HCT116 (cell line): ENCODE data around the gene ABHD18. TPM values are rescaled to one million over a fixed set of nuclear protein-coding genes. Genes with fewer than 3 reads are reported as not detected.
A peak's percentile ranks its signal among the peaks of the same experiment; 100 is the strongest.

Experiments used
- ATAC-seq: fragments of 200-7000 bp; cut with Tn5 transposase; 2 replicates; pipeline ENCODE4 v1.9.1; 2020; ENCODE audit warnings: mild to moderate bottlenecking, moderate library complexity
- BruUV-seq: library from RNA; stranded (reverse); fragments of 400-500 nt; replicated peaks from 2 replicates; lab custom pipeline; 2021; lab: Mats Ljungman, UMichigan
- CTCF ChIA-PET: fragments of 300-600 bp; sonication (Branson Sonifier 250); formaldehyde crosslinking; loops from one replicate; lab custom pipeline; 2021; ENCODE audit warnings: antibody characterized with exemption; lab: Charles Lee
- POLR2A ChIA-PET: fragments of 300-600, 350-600 bp; sonication (Branson Sonifier 250); formaldehyde crosslinking; loops from one replicate; lab custom pipeline; 2021; ENCODE audit warnings: antibody characterized with exemption; lab: Charles Lee
- RAD21 ChIA-PET, 2 experiments: fragments of 300-600 bp; sonication (Branson Sonifier 250); formaldehyde crosslinking; loops; one replicate each; lab custom pipeline; 2023; ENCODE audit warnings: low total read pairs in 2 of 2; ENCODE audit not compliant: uncharacterized antibody in 2 of 2, unreplicated experiment in 2 of 2, low non-redundant PET in 1 of 2; lab: Charles Lee
- DNase-seq: peaks from one replicate; pipeline ENCODE4 v3.0.0-alpha.2; 2010; ENCODE audit warnings: low read depth, low spot score
- H2AFZ ChIP-seq: fragments of 200-600 bp; shearing (Covaris generic), sonication (generic); 2 replicates; pipeline ENCODE4 v1.6.1; 2017; ENCODE audit warnings: low read depth, mixed run types, mixed read lengths, antibody characterized with exemption, low read length; ENCODE audit not compliant: poor library complexity, severe bottlenecking
- H3K27ac ChIP-seq: 2 replicates; pipeline ENCODE4 v1.5.1; 2012; ENCODE audit warnings: low read depth, low read length
- H3K27me3 ChIP-seq: fragments of 200-600 bp; sonication (generic); 2 replicates; pipeline ENCODE4 v1.6.1; 2016; ENCODE audit warnings: mixed run types, low read length, mixed read lengths; ENCODE audit not compliant: insufficient read depth
- H3K36me3 ChIP-seq, 2 experiments: fragments of 200-500 bp in 1 of 2; fragments of 200-600 bp in 1 of 2; sonication (Bioruptor generic) in 1 of 2; sonication (generic) in 1 of 2; 2 replicates each; pipeline versions ENCODE4 v1.5.1 to v1.6.1; 2014 to 2016; ENCODE audit warnings: low read length in 2 of 2, inconsistent platforms in 1 of 2, mixed read lengths in 1 of 2, mixed run types in 1 of 2; ENCODE audit not compliant: insufficient read depth in 2 of 2, control insufficient read depth in 1 of 2
- H3K4me1 ChIP-seq, 2 experiments: fragments of 200-600 bp in 1 of 2; sonication (generic) in 1 of 2; 2 replicates each; pipeline versions ENCODE4 v1.5.1 to v1.6.1; 2012 to 2017; ENCODE audit warnings: low read length in 2 of 2, inconsistent platforms in 1 of 2, mild to moderate bottlenecking in 1 of 2, mixed read lengths in 1 of 2, mixed run types in 1 of 2, moderate library complexity in 1 of 2; ENCODE audit not compliant: insufficient read depth in 2 of 2, control insufficient read depth in 1 of 2
- H3K4me2 ChIP-seq: fragments of 200-600 bp; sonication (generic); 2 replicates; pipeline ENCODE4 v1.6.1; 2017; ENCODE audit warnings: mixed run types, low read length, mixed read lengths
- H3K4me3 ChIP-seq, 2 experiments: fragments of 200-600 bp in 1 of 2; sonication (generic) in 1 of 2; replicated peaks in 1 of 2; 2 replicates each; pipeline ENCODE4 v1.5.1; 2011 to 2016; ENCODE audit warnings: low read length in 2 of 2, control low read depth in 1 of 2, low read depth in 1 of 2, mild to moderate bottlenecking in 1 of 2, mixed read lengths in 1 of 2, mixed run types in 1 of 2
- H3K79me2 ChIP-seq: fragments of 200-600 bp; sonication (generic); 2 replicates; pipeline ENCODE4 v1.6.1; 2017; ENCODE audit warnings: mild to moderate bottlenecking, mixed run types, low read length, moderate library complexity, mixed read lengths; ENCODE audit not compliant: insufficient read depth
- H3K9ac ChIP-seq: fragments of 200-600 bp; sonication (generic); 2 replicates; pipeline ENCODE4 v1.6.1; 2016; ENCODE audit warnings: low read length, mixed read lengths
- H3K9me2 ChIP-seq: fragments of 200-600 bp; sonication (generic), shearing (Covaris generic); 2 replicates; pipeline ENCODE4 v1.6.1; 2017; ENCODE audit warnings: mixed run types, mild to moderate bottlenecking, moderate library complexity; ENCODE audit not compliant: insufficient read depth
- H3K9me3 ChIP-seq, 2 experiments: fragments of 200-500 bp in 1 of 2; fragments of 200-600 bp in 1 of 2; sonication (Bioruptor generic) in 1 of 2; sonication (generic) in 1 of 2; 2 replicates each; pipeline ENCODE4 v1.6.1; 2014 to 2017; ENCODE audit warnings: low read length in 2 of 2, mixed read lengths in 2 of 2, inconsistent platforms in 1 of 2, low read depth in 1 of 2, mild to moderate bottlenecking in 1 of 2, mixed run types in 1 of 2, moderate library complexity in 1 of 2; ENCODE audit not compliant: control insufficient read depth in 1 of 2, insufficient read depth in 1 of 2
- H4K20me1 ChIP-seq: fragments of 200-600 bp; sonication (generic), shearing (Covaris generic); 2 replicates; pipeline ENCODE4 v1.6.1; 2017; ENCODE audit warnings: mixed run types, mild to moderate bottlenecking, moderate library complexity; ENCODE audit not compliant: insufficient read depth
- EZH2 ChIP-seq: fragments of 200-600 bp; sonication (generic); IDR thresholded peaks from 2 replicates; pipeline ENCODE4 v1.6.1; 2017; ENCODE audit warnings: antibody characterized with exemption, mixed run types
- FOSL1 ChIP-seq: IDR thresholded peaks from 2 replicates; pipeline ENCODE4 v1.6.1; 2012; ENCODE audit warnings: low read depth
- JUND ChIP-seq: IDR thresholded peaks from 2 replicates; pipeline ENCODE4 v1.6.1; 2012
- POLR2A ChIP-seq: IDR thresholded peaks from 2 replicates; pipeline ENCODE4 v1.7.0; 2011; ENCODE audit warnings: borderline replicate concordance; ENCODE audit not compliant: insufficient read depth, insufficient read length; ENCODE audit errors: extremely low read depth
- POLR2AphosphoS5 ChIP-seq: IDR thresholded peaks from 2 replicates; pipeline ENCODE4 v1.6.1; 2011; ENCODE audit warnings: mild to moderate bottlenecking, low read depth, low read length, moderate library complexity
- RAD21 ChIP-seq: IDR thresholded peaks from 2 replicates; pipeline ENCODE4 v1.6.1; 2012; ENCODE audit warnings: low read depth, mild to moderate bottlenecking
- REST ChIP-seq: IDR thresholded peaks from 2 replicates; pipeline ENCODE4 v1.6.1; 2012; ENCODE audit warnings: low read depth
- YY1 ChIP-seq: IDR thresholded peaks from 2 replicates; pipeline ENCODE4 v1.6.1; 2011; ENCODE audit warnings: low read length, low read depth, moderate library complexity, mild to moderate bottlenecking; ENCODE audit not compliant: insufficient replicate concordance; ENCODE audit errors: extremely low read depth
- ZBTB33 ChIP-seq: IDR thresholded peaks from 2 replicates; pipeline ENCODE4 v1.6.1; 2011; ENCODE audit warnings: mild to moderate bottlenecking, low read length, moderate library complexity; ENCODE audit not compliant: insufficient replicate concordance; ENCODE audit errors: extremely low read depth
- ZFX ChIP-seq: fragments of 450-650 bp; IDR thresholded peaks from 2 replicates; pipeline ENCODE4 v1.6.1; 2017
- intact Hi-C: fragments of 100-400 bp; cut with micrococcal nuclease; formaldehyde crosslinking; loops from 2 replicates; pipeline ENCODE4 v1.10.0; 2022
- total RNA-seq: library from RNA; stranded (reverse); gene quantifications from one replicate; pipeline ENCODE4 v1.2.1, GENCODE V29; 2021; ENCODE audit not compliant: unreplicated experiment

ABHD18 gene
- total RNA-seq, 1 experiment from 2014 or later, result 9.7 TPM

- peaks cover 37% of the 10 kb centered on the region for H3K79me2 ChIP-seq
- POLR2A ChIA-PET, result interaction anchor here (1.0 kb wide), 2 partner anchors 28 to 95 kb away, joined by 3 read pairs; partner anchors contain the start of genes ABHD18 and MFSD8
- ATAC-seq (no peak), DNase-seq (no peak)
- H3K9me2 ChIP-seq, result no peaks in the 10 kb centered on the region
- no peaks in the 10 kb centered on the region for H4K20me1 ChIP-seq
- no peaks in the 10 kb centered on the region for H3K27me3 ChIP-seq
- no peaks in the 10 kb centered on the region for H3K36me3 ChIP-seq
- intact Hi-C loops, result loop anchor here (2.0 to 10.0 kb wide), 2 partner anchors 95 to 225 kb away; partner anchors contain the start of genes ABHD18, MFSD8 and PGRMC2
- H2AFZ ChIP-seq, result no peak overlapping the region
- peak overlapping the region; percentile 92 for H3K27ac ChIP-seq
- CTCF ChIA-PET, result interaction anchor here (1.0 to 1.9 kb wide), 3 partner anchors 9 to 95 kb away, joined by 3 to 5 read pairs (median 4); partner anchors contain the start of gene ABHD18
- TF ChIP-seq JUND (no peak), EZH2 (no peak), POLR2AphosphoS5 (no peak), ZBTB33 (no peak), ZFX (no peak), FOSL1 (no peak), RAD21 (no peak), REST (no peak), POLR2A (no peak), YY1 (no peak)
- H3K4me2 ChIP-seq, result peak overlapping the region; percentile 77
- H3K4me3 ChIP-seq, result peak overlapping the region; percentile 71 to 77
- H3K4me1 ChIP-seq, result peaks cover 9 to 20% of the 10 kb centered on the region in 2 experiments; a peak in 3 of 4 replicates
- BruUV-seq, result TSS peak; percentile 96
- H3K9ac ChIP-seq, result peak overlapping the region; percentile 94
- H3K9me3 ChIP-seq, result no peaks in the 10 kb centered on the region
- RAD21 ChIA-PET, result interaction anchor here in 1 of 2 experiments (1.2 kb wide), 1 partner anchor 95 kb away, joined by 4 read pairs; the partner anchor contains the start of genes ABHD18 and MFSD8
These were observed 95.0 kb downstream of the ABHD18 start for GRCh38 chr4:128060121-128060698.
